Measurements from ENCODE around the gene SELENOH. TPM values are rescaled to one million over a fixed set of nuclear protein-coding genes. Genes with fewer than 3 reads are reported as not detected.
A peak's percentile ranks its signal among the peaks of the same experiment; 100 is the strongest.

The SELENOH gene
- total RNA-seq, 4 donors from 2014 or later, result 101 to 123 (median 113) TPM

GRCh38 chr11:57746920-57747319, 5.6 kb downstream of the SELENOH start:
- no peak for ATAC-seq (ENCODE audit: low FRiP score)
- no peak for DNase-seq (ENCODE audit: low spot score)
- TF ChIP-seq CTCF (IDR thresholded peaks at IDR 0.05), result no peak

DNA sequence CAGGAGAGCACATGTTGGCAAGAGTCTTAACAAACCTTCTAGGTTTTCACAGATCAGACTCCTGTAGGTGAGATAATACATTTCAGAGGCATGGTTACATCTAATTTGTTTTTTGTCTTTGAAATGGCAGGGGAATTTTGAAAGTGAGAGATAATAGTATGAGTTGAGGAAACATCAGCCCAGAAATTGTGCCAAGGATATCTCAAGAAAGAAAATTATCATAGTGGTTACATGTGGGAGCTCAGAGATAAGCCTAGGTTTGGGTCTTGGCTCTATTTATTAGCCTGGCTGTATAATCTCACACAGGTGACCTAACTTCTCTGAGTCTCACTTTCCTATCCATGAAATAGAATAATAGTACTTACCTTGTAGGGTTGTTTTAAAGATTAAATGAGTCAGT, 9.9 kb downstream of the SELENOH start:
- ATAC-seq (ENCODE audit: low FRiP score), result no peak
- no peak for TF ChIP-seq CTCF (IDR thresholded peaks at IDR 0.05)
- no peak for DNase-seq (ENCODE audit: low spot score)

GRCh38 chr11:57751676-57752253, 10.5 kb downstream of the SELENOH start, which contains the start of gene BTBD18:
BTBD18 (minus strand) TSS chr11:57751819; CDS start chr11:57751188, 631 bp downstream.
- TF ChIP-seq CTCF (IDR thresholded peaks at IDR 0.05), result no peak
- ATAC-seq (ENCODE audit: low FRiP score), result no peak
- DNase-seq (ENCODE audit: low spot score), result no peak

DNA sequence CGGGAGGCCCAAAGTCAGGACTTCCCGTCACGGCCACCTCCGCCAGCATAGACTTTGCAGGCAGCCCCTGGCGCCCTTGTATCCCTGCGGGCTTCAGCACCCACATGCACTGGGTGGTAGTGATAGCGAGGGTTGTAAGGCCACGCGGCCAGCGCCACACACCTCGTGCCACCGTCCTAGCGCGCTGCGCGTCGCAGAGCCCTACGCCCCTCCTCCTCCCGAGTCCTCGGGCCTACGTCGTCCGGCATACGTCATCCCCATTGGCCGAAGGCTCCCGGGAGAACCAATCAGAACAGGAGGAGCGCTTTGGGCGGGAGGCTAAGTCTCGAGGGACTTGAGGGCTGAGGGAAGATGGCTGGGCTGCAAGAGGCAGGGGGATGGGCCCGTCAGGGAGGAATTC, 11.7 kb downstream of the SELENOH start:
- no peak for ATAC-seq (ENCODE audit: low FRiP score)
- DNase-seq (ENCODE audit: low spot score), result no peak
- no peak for TF ChIP-seq CTCF (IDR thresholded peaks at IDR 0.05)

GRCh38 chr11:57758174-57758573, 16.9 kb downstream of the SELENOH start:
- ATAC-seq (ENCODE audit: low FRiP score), result no peak
- no peak for TF ChIP-seq CTCF (IDR thresholded peaks at IDR 0.05)
- no peak for DNase-seq (ENCODE audit: low spot score)

DNA sequence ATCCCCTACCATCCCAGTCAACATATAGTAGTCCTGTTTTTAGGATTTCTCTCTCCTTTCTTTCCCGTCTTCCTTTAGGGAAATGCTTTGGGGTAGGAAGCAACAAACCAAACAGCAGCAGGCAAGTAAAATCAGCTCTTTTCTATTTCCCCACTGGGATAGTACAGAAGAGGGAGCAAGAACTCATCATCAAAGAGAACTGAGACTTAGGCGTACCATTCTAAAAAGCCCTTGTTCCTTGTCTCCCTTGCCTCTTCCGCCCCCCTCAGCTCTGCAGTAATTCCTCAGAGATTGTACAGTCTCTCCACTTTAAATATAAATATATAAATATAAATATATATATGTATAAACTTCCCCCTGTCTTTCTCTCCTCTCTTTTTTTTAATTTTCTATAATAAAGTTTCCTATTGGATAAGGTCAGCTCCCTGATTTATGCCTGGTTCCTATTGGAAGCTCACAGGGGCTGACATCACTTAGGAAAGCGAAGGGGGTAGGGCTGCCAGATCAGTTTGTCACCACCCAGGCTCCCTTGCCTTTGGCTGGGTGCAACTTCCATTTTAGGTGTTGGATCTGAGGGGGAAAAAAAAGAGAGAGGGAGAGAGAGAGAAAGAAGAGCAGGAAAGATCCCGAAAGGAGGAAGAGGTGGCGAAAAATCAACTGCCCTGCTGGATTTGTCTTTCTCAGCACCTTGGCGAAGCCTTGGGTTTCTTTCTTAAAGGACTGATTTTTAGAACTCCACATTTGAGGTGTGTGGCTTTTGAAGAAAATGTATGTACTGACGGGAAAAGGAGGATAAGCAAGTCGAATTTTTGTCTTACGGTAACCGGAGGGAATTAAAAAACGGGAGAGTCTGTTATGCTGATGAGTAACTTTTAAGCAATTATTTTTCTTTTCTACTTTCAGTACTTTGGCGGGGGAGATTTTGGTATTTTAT, 20.3 kb downstream of the SELENOH start, which contains the start of gene CTNND1:
CTNND1 (plus strand) TSS at position 502 of the 934 bp plus-strand sequence. CDS start 29,677 bp downstream, outside the sequence.
- TF ChIP-seq CTCF (IDR thresholded peaks at IDR 0.05), result no peak
- no peak for DNase-seq (ENCODE audit: low spot score)
- ATAC-seq (ENCODE audit: low FRiP score), result peak; percentile 99
